Neural cell (in vitro differentiated cells): ENCODE measurements around the gene RAB15. TPM values are rescaled to one million over a fixed set of nuclear protein-coding genes. Genes with fewer than 3 reads are reported as not detected.

ENCODE experiments used
- H2AFZ ChIP-seq: fragments of 200-600, 300-800 bp; sonication (generic), shearing (Covaris generic); 2 replicates; pipeline ENCODE4 v1.6.0; 2014; ENCODE audit warnings: low read depth, mild to moderate bottlenecking, antibody characterized with exemption, low read length, moderate library complexity
- H3F3A ChIP-seq: fragments of 200-600 bp; shearing (Covaris generic); 2 replicates; pipeline ENCODE4 v1.6.1; 2016; ENCODE audit warnings: mild to moderate bottlenecking, moderate library complexity, mixed read lengths, antibody characterized with exemption, low read length; ENCODE audit not compliant: insufficient read depth, poor library complexity, severe bottlenecking
- H3K27ac ChIP-seq: fragments of 200-600, 300-800 bp; sonication (generic), shearing (Covaris generic); 2 replicates; pipeline ENCODE4 v1.5.1; 2014; ENCODE audit warnings: mild to moderate bottlenecking, low read length, moderate library complexity
- H3K27me3 ChIP-seq: fragments of 300-800, 200-600 bp; sonication (generic), shearing (Covaris generic); 2 replicates; pipeline ENCODE4 v1.6.0; 2014; ENCODE audit warnings: mild to moderate bottlenecking, low read depth, low read length, moderate library complexity; ENCODE audit not compliant: insufficient read depth
- H3K36me3 ChIP-seq: fragments of 300-800, 200-600 bp; sonication (generic), shearing (Covaris generic); 2 replicates; pipeline ENCODE4 v1.5.1; 2014; ENCODE audit warnings: mild to moderate bottlenecking, antibody characterized with exemption, low read length, moderate library complexity; ENCODE audit not compliant: insufficient read depth
- H3K4me2 ChIP-seq: fragments of 300-800, 200-600 bp; sonication (generic), shearing (Covaris generic); 2 replicates; pipeline ENCODE4 v1.6.0; 2014; ENCODE audit warnings: mild to moderate bottlenecking, low read length
- H3K4me3 ChIP-seq: fragments of 300-800, 200-600 bp; sonication (generic), shearing (Covaris generic); 2 replicates; pipeline ENCODE4 v1.5.1; 2014; ENCODE audit warnings: mild to moderate bottlenecking, low read length, moderate library complexity
- H3K79me2 ChIP-seq: fragments of 200-600 bp; shearing (Covaris generic); replicated peaks from 2 replicates; pipeline ENCODE4 v1.6.0; 2014; ENCODE audit warnings: mild to moderate bottlenecking, low read length, moderate library complexity; ENCODE audit not compliant: insufficient read depth
- H3K9ac ChIP-seq: fragments of 300-800, 200-600 bp; sonication (generic), shearing (Covaris generic); 2 replicates; pipeline ENCODE4 v1.6.1; 2016; ENCODE audit warnings: mild to moderate bottlenecking, low read length, mixed read lengths
- H3K9me2 ChIP-seq: fragments of 200-600 bp; shearing (Covaris generic); 2 replicates; pipeline ENCODE4 v1.6.1; 2016; ENCODE audit warnings: mild to moderate bottlenecking, low read length, mixed read lengths; ENCODE audit not compliant: insufficient read depth
- H3K9me3 ChIP-seq: fragments of 200-600, 300-800 bp; sonication (generic), shearing (Covaris generic); 2 replicates; pipeline ENCODE4 v1.6.1; 2016; ENCODE audit warnings: mild to moderate bottlenecking, mixed run types, low read length, moderate library complexity, mixed read lengths
- H4K20me1 ChIP-seq: fragments of 200-600 bp; shearing (Covaris generic); 2 replicates; pipeline ENCODE4 v1.6.1; 2016; ENCODE audit warnings: mild to moderate bottlenecking, mixed run types; ENCODE audit not compliant: insufficient read depth
- CTCF ChIP-seq: fragments of 450-650 bp; IDR thresholded peaks from 2 replicates; pipeline ENCODE4 v1.5.1; 2014; ENCODE audit warnings: antibody characterized with exemption, mild to moderate bottlenecking, moderate library complexity; ENCODE audit not compliant: poor library complexity, severe bottlenecking
- EP300 ChIP-seq: fragments of 450-650 bp; conservative IDR thresholded peaks from 2 replicates; pipeline ENCODE4 v1.6.1; 2014; ENCODE audit warnings: antibody characterized with exemption, mild to moderate bottlenecking, moderate library complexity; ENCODE audit not compliant: poor library complexity, severe bottlenecking
- EZH2 ChIP-seq: fragments of 200-600, 300-800 bp; shearing (Covaris generic), sonication (generic); IDR thresholded peaks from 2 replicates; pipeline ENCODE4 v1.6.1; 2014; ENCODE audit warnings: antibody characterized with exemption, low read length, borderline replicate concordance, mild to moderate bottlenecking; ENCODE audit not compliant: insufficient read depth, poor library complexity, severe bottlenecking
- MXI1 ChIP-seq: fragments of 450-650 bp; conservative IDR thresholded peaks from 2 replicates; pipeline ENCODE4 v1.6.1; 2014; ENCODE audit warnings: antibody characterized with exemption, mild to moderate bottlenecking; ENCODE audit not compliant: poor library complexity, severe bottlenecking
- POLR2AphosphoS5 ChIP-seq: IDR thresholded peaks from 2 replicates; pipeline ENCODE4 v1.6.1; 2012
- RAD21 ChIP-seq: fragments of 450-650 bp; conservative IDR thresholded peaks from 2 replicates; pipeline ENCODE4 v1.6.1; 2014; ENCODE audit warnings: antibody characterized with exemption, mild to moderate bottlenecking, moderate library complexity
- SMC3 ChIP-seq: fragments of 450-650 bp; conservative IDR thresholded peaks from 2 replicates; pipeline ENCODE4 v1.6.1; 2014; ENCODE audit warnings: antibody characterized with exemption, mild to moderate bottlenecking, moderate library complexity; ENCODE audit not compliant: poor library complexity
- TAF1 ChIP-seq: IDR thresholded peaks from 2 replicates; pipeline ENCODE4 v1.6.1; 2012; ENCODE audit warnings: low read depth
- polyA plus RNA-seq: library from polyadenylated mRNA; depleted of rRNA; stranded (reverse); fragments of >200 nt; gene quantifications from 2 replicates; pipeline ENCODE4 v1.2.3, GENCODE V29; 2014
- TF ChIP-seq, protein P1 (sequence below): IDR thresholded peaks from 2 replicates; pipeline ENCODE4 v1.6.1; 2012; ENCODE audit warnings: borderline replicate concordance

RAB15 gene
- polyA plus RNA-seq, 1 donor from 2014 or later, result 42.0 TPM

DNA sequence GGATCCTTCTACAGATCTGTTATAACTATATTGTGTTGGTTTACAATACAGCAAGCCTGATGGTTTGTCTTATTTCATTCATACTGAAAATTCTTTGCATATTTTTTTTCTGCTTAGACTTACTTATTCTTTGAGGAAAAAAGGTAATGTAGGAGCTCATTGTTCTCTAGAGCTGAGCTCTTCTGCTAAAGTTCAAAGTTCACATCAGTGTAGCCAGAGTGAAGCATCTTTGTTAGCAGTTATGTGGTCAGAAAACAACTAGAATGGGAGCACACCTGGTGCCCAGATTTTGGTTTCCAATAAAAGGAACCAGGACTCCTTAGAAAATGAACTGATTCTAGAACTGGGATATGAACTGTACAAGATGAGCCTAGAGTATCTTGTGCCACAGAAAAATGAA, 39.9 kb downstream of the RAB15 start:
- Histone ChIP-seq H3K9me2 (no peaks in the 10 kb centered on the region), H3K4me2 (no peak overlapping the region)

DNA sequence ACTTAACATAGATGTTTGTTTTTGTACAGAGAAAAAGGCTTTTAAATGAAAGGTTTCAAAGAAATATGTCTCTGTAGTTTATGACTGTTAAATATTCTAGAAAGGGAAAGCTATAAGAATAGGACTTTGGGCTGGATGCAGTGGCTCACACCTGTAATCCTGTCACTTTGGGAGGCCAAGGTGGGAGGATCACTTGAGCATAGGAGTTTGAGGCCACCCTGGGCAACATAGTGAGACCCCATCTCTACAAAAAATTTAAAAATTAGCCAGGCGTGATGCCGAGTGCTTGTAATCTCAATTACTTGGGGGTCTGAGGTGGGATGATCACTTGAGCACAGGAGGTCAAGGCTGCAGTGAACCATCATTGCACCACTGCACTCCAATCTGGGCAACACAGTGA, 41.0 kb downstream of the RAB15 start:
- Histone ChIP-seq H3K9me2 (no peaks in the 10 kb centered on the region), H3K79me2 (no peaks in the 10 kb centered on the region), H3K36me3 (no peaks in the 10 kb centered on the region), H3K4me2 (no peak overlapping the region), H3K9me3 (no peaks in the 10 kb centered on the region), H2AFZ (no peak overlapping the region), H3K4me3 (no peak overlapping the region), H3K27me3 (no peaks in the 10 kb centered on the region), H3K9ac (no peak overlapping the region), H3F3A (no peaks in the 10 kb centered on the region), H3K27ac (no peak overlapping the region), H4K20me1 (no peaks in the 10 kb centered on the region)
- TF ChIP-seq RAD21 (no peak), CTCF (no peak), POLR2AphosphoS5 (no peak), EZH2 (no peak), EP300 (no peak), TAF1 (no peak), SMC3 (no peak), MXI1 (no peak)
- TF ChIP-seq, protein P1, sequence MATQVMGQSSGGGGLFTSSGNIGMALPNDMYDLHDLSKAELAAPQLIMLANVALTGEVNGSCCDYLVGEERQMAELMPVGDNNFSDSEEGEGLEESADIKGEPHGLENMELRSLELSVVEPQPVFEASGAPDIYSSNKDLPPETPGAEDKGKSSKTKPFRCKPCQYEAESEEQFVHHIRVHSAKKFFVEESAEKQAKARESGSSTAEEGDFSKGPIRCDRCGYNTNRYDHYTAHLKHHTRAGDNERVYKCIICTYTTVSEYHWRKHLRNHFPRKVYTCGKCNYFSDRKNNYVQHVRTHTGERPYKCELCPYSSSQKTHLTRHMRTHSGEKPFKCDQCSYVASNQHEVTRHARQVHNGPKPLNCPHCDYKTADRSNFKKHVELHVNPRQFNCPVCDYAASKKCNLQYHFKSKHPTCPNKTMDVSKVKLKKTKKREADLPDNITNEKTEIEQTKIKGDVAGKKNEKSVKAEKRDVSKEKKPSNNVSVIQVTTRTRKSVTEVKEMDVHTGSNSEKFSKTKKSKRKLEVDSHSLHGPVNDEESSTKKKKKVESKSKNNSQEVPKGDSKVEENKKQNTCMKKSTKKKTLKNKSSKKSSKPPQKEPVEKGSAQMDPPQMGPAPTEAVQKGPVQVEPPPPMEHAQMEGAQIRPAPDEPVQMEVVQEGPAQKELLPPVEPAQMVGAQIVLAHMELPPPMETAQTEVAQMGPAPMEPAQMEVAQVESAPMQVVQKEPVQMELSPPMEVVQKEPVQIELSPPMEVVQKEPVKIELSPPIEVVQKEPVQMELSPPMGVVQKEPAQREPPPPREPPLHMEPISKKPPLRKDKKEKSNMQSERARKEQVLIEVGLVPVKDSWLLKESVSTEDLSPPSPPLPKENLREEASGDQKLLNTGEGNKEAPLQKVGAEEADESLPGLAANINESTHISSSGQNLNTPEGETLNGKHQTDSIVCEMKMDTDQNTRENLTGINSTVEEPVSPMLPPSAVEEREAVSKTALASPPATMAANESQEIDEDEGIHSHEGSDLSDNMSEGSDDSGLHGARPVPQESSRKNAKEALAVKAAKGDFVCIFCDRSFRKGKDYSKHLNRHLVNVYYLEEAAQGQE, result no peak

More for the DNA sequence above, 39.9 kb downstream of the RAB15 start:
- H3K9ac ChIP-seq, result no peak overlapping the region
- H3K79me2 ChIP-seq, result no peaks in the 10 kb centered on the region
- no peak overlapping the region for H2AFZ ChIP-seq
- no peaks in the 10 kb centered on the region for H3K36me3 ChIP-seq
- no peak overlapping the region for H3K27ac ChIP-seq
- H3K4me3 ChIP-seq, result no peak overlapping the region
- no peaks in the 10 kb centered on the region for H3K27me3 ChIP-seq
- H3F3A ChIP-seq, result no peaks in the 10 kb centered on the region
- H3K9me3 ChIP-seq, result no peaks in the 10 kb centered on the region
- TF ChIP-seq RAD21, result no peak
- TF ChIP-seq CTCF, result no peak
- TF ChIP-seq, protein P1, result no peak
- TF ChIP-seq SMC3, result no peak
- no peak for TF ChIP-seq TAF1
- TF ChIP-seq POLR2AphosphoS5, result no peak
- TF ChIP-seq MXI1, result no peak
- TF ChIP-seq EZH2, result no peak
- no peak for TF ChIP-seq EP300
- no peaks in the 10 kb centered on the region for H4K20me1 ChIP-seq
